Coronary artery (tissue), 2 donors: ENCODE data around the gene MOV10L1.

Source experiments
- DNase-seq: peaks from one replicate; pipeline ENCODE4 v3.0.0-alpha.2; 2017; ENCODE audit warnings: low spot score
- H3K27ac ChIP-seq, 2 donors: fragments of 200-600 bp; sonication (generic); one replicate each; pipeline ENCODE4 v1.5.1; 2016 to 2019
- H3K4me3 ChIP-seq: fragments of 200-600 bp; sonication (generic); 2 replicates; pipeline ENCODE4 v1.5.1; 2016; ENCODE audit warnings: mild to moderate bottlenecking, moderate library complexity
- CTCF ChIP-seq: fragments of 200-600 bp; sonication (generic); IDR thresholded peaks from one replicate; pipeline ENCODE4 v1.5.1; 2019; ENCODE audit warnings: antibody characterized with exemption

Gene MOV10L1

GRCh38 chr22:50118557-50119168, 28.9 kb downstream of the MOV10L1 start:
- DNase-seq, result no peak

GRCh38 chr22:50119169-50119767, 29.5 kb downstream of the MOV10L1 start:
- Histone ChIP-seq H3K4me3 (no peak overlapping the region), H3K27ac (peak overlapping the region in 1 of 2 donors; percentile 54)
- TF ChIP-seq CTCF, result no peak
- no peak for DNase-seq

More at GRCh38 chr22:50118557-50119168, 28.9 kb downstream of the MOV10L1 start:
- TF ChIP-seq CTCF, result no peak
- Histone ChIP-seq H3K4me3 (no peak overlapping the region), H3K27ac (peak overlapping the region in 1 of 2 donors; percentile 54)

- no peak overlapping the region for H3K4me3 ChIP-seq
- H3K27ac ChIP-seq, result peak overlapping the region in 1 of 2 donors; percentile 54
- no peak for DNase-seq
- TF ChIP-seq CTCF, result no peak
Measured at GRCh38 chr22:50119768-50120251, 30.0 kb downstream of the MOV10L1 start.

GRCh38 chr22:50121202-50121740, 31.5 kb downstream of the MOV10L1 start:
- no peak overlapping the region for H3K27ac ChIP-seq
- H3K4me3 ChIP-seq, result no peak overlapping the region
- no peak for TF ChIP-seq CTCF
- no peak for DNase-seq

- peak; percentile 17 for DNase-seq
- Histone ChIP-seq H3K27ac (no peak overlapping the region), H3K4me3 (no peak overlapping the region)
- TF ChIP-seq CTCF, result no peak
Measured at GRCh38 chr22:50123119-50123518, 33.3 kb downstream of the MOV10L1 start.

- DNase-seq, result peak; percentile 54
- TF ChIP-seq CTCF, result no peak
Measured at GRCh38 chr22:50125029-50125428, 35.2 kb downstream of the MOV10L1 start.

More at GRCh38 chr22:50125029-50125428, 35.2 kb downstream of the MOV10L1 start:
- H3K4me3 ChIP-seq, result no peak overlapping the region
- no peak overlapping the region for H3K27ac ChIP-seq
